ENCODE results near the gene TRIM24. TPM values are rescaled to one million over a fixed set of nuclear protein-coding genes. Genes with fewer than 3 reads are reported as not detected.
"Not testable (repeated sequence)": the region's sequence is repeated elsewhere in the genome, so short reads cannot be mapped to it uniquely, and the experiment has no call there.

TRIM24 gene
- 11.4 TPM for polyA plus RNA-seq (2013, experiment 1 of 2; ENCODE audit: insufficient read length)
- 9.0 TPM for polyA plus RNA-seq (2013, experiment 2 of 2; ENCODE audit: insufficient read length)

DNA sequence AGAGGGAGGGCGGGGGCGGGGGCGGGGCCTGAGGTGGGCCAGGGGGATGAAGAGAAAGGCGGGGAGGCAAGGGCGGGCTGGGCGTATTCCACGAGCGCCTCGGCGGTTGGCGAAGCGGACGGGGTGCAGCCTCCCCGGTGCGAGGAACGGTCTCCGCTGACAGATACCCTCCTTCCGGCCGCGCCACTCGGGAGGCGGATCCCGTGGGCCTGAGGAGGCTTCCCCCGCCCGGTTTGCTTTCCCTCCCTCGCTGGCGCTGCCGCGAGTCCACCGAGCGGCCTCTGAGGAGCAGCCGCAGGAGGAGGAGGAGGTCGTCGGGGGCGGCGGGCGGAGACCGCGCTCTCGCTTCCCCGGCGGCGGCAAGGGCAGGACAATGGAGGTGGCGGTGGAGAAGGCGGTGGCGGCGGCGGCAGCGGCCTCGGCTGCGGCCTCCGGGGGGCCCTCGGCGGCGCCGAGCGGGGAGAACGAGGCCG lies at the start of gene TRIM24:
TSS of gene TRIM24 (plus strand) at position 84 of the 473 bp plus-strand sequence. CDS start at position 374, 290 bp downstream.
- peak; percentile 96 for DNase-seq

DNA sequence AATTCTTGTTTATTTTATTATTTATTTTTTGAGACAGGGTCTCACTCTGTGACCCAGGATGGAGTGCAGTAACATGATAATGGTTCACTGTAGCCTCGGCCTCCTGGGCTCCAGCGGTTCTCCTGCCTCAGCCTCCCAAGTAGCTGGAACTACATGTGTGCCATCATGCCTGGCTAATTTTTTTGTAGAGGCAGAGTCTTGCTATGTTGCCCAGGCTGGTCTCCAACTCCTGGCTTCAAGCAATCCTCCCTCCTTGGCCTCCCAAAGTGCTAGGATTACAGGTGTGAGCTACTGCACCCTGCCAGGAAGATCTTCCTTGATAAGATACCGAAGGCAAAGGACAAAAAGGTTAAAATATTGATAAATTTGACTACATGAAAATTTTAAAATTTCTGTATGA lies 48.0 kb upstream of the TRIM24 start:
- not testable (repeated sequence) for DNase-seq

DNA sequence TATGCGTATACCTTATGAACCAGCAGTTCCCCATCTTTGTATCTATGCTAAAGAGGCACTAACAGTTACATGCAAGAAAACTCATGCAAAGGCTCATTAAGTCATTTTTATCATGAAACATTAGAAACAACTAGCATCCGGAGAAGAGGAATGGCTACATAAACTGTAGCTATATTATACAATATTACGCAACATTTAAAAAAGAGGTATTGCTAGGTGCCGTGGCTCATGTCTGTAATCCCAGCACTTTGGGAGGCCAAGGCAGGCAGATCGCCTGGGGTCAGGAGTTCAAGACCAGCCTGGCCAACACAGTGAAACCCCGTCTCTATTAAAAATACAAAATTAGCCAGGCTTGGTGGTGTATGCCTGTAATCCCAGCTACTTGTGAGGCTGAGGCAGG lies 47.1 kb upstream of the TRIM24 start:
- DNase-seq, result not testable (repeated sequence)

DNA sequence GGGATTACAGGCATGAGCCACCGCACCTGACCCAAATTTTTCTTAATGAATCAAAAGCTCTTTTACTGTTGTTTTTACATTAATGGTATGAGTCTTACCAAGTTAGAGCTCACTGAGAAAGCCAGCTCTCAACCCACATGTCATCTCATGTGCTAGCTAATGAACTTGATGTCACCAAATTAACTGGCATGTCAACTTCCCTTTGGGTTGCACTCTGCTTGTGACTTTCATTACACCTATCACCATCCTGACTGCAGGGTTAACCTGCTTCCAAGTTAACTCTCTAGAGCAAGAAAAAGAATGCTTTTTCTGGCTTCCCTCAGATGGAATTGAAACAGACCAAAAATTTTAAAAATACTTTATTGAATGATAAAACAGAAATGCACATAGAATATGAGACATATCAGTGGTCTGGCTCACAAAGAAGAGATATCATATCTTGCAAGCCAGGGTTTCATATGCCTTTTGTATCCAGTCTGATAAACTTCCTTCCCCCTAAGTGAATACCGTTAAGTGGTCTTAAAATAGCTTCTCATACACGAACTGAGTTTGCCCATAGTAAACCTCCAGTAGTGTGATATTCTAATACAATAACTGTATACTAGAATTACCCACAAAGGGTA lies 42.9 kb upstream of the TRIM24 start:
- no peak for DNase-seq

DNA sequence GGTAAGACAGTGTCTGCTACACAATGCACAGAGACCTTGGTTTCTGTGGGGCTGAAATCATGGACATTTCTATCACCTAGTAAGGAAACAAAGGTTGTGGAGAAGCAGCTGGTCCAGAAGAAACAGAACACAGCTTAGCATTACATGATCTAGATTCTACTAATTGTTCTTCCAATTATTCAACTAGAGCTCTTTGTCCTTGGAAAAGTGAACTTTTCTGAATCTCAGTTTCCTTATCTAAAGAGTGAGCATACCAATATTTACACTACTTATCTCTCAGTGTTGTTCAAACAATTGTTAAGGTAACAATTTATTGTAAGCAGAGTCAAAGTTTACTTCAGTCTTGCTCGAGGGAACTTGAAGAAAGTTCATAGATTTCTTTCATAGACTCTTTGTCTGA lies 42.3 kb upstream of the TRIM24 start:
- no peak for DNase-seq

DNA sequence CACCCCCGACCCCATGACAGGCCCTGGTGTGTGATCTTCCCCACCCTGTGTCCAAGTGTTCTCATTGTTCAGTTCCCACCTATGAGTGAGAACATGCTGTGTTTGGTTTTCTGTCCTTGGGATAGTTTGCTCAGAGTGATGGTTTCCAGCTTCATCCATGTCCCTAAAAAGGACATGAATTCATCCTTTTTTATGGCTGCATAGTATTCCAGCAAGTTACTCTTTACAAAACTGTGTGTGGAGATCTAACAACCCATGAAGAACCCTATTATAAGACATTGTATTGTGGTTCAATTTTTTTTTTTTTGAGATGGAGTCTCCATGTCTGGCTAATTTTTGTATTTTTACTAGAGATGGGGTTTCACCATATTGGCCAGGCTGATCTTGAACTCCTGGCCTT lies 41.7 kb upstream of the TRIM24 start:
- DNase-seq, result not testable (repeated sequence)

DNA sequence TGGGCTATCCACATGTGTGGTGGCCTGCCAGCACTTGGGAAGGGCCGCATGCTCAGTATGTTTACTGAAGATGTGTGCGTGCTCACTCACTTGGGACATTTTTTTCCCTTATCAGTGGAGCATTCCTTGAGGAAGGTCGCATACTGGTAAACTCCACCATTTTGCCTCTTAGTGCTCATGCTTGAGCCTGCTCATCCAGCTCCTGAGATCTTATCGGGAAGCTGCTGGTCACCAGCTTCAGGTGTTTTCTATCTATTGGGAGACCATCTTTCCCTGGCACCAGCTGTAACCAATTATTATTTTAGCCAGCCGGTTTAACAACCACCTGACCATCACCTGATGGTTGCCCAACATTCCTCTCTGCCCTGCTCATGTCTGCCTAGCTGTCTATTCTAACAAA lies 35.0 kb upstream of the TRIM24 start:
- no peak for DNase-seq

DNA sequence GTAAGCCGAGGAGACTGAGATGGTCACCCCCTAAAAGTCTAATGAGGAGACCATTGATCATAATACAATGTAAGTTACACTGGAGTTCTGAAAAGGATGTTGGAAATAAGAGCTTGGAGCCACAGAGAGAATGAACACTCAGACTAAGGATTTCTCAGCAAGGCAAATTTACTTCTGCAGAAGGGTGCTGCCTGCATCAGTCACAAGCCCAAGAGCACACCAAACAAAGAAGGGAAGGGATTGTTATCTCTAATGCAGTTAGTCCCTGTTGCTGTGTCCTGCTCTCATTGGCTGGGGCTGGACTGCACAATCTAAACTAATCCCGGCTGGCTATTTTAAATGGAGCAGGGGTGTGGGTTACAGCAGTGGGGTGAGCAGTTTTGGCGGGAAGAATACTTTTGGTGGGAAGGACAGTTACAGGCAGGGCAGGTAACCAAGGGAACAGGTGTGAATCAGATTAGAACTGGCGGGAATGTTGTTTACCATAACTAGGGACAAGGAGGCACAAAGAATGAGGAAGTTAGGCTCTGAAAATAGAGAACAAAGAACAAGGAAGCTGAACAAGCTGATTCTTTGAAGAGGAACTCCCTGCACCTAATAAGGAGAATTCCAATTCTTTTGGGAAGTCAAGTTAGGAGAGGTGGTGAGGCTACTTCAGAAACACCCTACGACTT lies 30.3 kb upstream of the TRIM24 start:
- DNase-seq, result no peak

DNA sequence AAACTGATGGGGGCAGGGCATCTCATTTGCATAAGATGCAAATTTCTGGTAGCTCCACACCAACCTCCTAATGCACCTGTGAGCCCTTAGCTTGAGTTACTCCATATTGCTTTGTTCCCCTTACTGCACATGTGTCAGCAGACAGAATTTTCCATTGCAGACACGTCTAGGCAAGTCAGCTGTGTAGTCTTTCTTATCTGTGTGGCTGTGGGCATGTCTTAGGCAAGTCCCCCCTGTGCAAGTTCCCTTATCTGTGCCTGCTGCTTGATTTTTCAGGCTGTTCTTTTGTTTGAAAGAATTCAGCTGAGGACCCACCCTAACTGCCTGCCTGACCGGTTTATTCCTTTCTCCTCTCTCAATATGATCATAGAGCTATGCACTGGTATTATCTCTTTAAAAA lies 28.5 kb upstream of the TRIM24 start:
- no peak for DNase-seq

DNA sequence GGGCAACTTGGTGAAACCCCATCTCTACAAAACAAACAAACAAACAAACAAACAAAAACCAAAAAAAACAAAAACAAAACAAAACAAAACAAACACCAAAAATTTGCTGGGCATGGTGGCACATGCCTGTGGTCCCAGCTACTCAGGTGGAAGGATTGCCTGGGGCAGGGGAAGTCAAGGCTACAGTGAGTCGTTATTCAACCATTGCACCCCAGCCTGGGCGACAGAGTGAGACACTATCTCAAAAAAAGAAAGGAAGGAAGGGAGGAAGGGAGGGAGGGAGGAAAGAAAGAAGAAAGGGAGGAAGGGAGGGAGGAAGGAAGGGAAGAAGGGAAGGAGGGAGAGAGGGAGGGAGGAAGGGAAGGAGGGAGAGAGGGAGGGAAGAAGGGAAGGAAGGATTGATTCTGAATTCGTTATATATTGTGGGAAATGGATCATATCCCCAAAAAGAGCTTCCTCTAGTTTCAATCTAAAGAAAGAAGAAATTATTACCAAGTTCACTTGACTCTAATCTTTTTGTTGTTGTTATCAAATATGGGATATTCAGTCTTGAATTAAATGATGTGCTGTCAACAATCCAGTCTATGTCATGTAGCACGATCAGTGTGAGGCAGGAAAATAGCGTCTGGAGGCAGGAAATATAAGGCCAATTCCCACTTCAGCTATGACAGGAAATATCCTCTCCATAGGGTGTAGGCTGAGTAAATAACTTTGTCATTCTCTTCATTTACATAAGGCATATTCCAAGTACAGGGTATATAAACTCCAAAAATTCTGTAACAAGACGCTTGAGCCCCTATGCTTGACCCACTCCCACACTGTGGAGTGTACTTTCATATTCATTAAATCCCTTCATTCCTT lies 26.2 kb upstream of the TRIM24 start:
- no peak for DNase-seq

DNA sequence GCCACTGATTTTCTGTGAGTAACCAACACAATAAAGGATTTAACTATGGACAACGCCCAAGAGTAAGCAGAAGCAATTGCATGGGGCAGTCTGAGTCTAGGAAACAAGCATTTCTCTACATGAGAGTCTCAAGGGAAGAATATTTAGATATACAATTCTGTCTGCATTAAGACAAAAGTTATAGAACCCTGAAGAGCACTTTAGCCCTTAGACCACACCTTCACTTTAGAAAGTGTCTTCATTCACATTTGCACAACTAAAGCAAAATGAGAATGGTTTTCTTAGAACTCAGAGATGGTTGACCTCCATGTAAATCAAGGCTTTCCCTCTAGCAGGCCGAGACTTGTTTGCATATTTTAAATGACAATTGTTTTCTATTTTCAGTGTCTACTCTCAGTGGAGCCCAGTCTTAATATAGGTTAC lies 25.5 kb upstream of the TRIM24 start:
- DNase-seq, result no peak

DNA sequence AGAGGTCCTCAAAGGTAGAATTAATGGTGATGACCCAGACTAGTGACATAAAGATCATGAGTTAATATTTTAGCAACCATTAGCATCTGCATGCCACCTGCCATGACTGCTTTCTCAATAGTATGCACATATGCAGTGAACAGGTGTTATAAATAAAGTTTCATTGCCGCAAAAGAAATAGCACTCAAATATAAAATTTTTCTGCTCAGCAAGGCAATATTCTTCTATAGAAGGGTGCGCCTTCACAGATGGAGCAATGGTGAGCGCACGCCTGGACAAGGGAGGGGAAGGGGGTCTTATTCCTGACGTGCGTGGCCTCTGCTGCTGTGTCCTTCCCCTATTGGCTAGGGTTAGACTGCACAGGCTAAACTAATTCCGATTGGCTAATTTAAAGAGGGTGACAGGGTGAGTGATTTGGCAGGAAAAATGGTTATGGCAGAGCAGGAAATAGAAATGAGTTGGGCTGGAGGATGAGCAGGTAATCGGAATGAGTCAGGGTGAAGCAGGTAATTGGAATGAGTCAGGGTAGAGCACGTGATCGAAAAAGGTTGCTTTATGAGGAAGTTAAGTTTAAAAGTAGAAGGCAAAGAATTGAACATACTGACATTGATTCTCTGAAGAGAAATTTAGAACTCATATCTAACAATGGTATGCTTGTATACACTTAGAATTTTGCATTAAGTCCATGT lies 24.7 kb upstream of the TRIM24 start:
- no peak for DNase-seq

DNA sequence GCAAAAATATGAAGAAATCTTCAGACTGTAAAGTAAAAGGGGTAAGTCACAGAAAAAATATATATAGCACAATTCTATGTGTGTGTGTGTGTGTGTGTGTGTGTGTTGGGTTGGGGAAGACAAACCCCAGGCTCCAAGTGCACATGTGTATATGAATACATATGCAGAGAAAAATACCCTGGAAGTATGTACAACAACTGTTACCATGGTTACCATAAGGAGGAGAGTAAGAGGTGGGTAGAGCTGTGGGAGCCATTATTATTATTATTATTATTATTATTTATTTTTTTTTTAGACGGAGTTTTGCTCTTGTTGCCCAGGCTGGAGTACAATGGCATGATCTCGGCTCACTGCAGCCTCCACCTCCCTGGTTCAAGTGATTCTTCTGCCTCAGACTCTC lies 23.7 kb upstream of the TRIM24 start:
- no peak for DNase-seq

DNA sequence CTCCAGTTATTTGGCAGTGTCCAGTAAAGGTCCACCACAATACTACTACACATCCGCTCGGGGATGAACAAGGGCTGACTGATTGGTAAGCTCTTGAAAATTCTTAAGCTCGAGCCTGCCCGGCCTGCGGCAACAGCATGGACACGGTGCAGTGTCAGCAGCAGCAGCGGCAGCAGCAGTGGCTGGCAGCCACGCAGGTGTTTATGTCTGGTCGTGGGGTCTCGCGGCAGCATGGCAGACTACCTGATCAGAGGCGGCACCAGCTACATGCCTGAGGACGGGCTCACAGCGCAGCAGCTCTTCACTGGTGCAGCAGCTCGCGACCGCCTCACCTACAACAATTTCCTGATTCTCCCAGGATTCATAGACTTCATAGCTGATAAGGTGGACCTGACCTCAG lies 19.6 kb upstream of the TRIM24 start:
- DNase-seq, result no peak

DNA sequence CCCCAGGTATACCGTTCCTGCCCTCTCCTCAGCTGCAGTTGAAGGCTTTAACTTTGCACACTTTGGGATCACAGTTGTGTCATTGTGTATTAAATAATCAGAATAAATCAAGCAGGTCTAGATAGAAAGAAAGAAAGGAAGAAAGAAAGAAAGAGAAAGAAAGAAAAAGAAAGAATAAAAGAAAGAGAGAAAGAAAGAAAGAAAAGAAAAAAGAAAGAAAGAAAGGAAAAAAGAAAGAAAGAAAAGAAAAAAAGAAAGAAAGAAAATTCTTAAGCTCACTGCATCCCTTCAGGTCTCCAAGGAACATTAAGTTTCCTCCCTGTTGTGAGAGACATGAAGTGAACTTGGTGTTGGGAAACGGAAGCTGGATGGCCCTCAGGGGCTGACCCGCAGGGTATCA lies 17.2 kb upstream of the TRIM24 start:
- DNase-seq, result no peak

DNA sequence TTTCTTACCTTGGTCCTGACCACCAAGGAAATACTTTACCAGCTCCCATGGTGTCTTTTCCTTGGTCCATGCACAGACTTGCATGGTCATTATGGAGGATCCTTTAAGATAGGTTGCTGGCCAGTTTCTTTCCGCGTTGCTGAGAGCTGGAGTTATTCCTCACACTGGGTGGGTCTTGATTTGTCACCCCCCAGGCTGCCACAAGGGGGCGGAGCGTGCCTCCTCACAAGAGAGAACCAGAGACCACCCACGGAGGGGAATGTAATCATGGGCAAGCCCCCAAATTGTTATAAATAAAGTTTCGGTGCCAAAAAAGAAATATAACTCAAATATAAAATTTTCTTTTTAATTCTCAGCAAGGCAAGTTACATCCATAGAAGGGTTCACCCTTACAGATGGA lies 10.5 kb upstream of the TRIM24 start:
- DNase-seq, result no peak

DNA sequence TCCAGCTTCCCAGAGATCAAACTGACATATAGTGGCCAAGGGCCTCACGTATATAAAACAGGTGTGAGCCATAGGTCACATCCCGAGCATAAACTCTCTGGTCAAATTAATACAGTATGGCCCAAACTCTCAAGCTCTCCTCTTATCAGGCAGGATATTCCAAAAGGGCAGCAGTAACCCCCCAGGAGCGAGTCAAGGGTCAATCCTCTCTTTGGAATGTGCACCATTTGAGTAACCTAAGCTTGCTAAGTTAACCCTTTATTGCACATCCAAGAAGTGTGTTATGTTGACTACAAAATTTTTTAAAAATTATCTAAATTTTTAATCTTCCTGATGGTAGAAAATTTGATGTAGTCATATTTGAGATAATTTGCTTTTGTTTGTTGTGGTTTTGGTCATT lies 4.5 kb upstream of the TRIM24 start:
- DNase-seq, result no peak

DNA sequence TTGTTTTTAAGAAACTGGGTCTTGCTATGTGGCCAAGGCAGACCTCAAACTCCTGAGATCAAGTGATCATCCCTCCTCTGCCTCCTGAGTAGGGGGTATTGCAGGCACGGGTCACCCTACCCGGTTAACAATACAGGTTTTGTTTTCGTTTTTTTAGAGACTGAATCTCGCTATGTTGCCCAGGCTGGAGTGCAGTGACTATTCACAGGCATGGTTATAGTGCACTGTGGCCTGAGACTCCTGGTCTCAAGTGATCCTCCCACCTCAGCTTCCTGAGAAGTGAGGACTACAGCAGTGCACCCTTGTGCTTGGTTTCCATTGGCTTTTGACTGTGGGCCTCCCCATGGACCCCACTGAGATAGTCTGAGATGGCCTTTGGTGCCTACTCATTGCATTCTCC lies 3.8 kb upstream of the TRIM24 start:
- no peak for DNase-seq

DNA sequence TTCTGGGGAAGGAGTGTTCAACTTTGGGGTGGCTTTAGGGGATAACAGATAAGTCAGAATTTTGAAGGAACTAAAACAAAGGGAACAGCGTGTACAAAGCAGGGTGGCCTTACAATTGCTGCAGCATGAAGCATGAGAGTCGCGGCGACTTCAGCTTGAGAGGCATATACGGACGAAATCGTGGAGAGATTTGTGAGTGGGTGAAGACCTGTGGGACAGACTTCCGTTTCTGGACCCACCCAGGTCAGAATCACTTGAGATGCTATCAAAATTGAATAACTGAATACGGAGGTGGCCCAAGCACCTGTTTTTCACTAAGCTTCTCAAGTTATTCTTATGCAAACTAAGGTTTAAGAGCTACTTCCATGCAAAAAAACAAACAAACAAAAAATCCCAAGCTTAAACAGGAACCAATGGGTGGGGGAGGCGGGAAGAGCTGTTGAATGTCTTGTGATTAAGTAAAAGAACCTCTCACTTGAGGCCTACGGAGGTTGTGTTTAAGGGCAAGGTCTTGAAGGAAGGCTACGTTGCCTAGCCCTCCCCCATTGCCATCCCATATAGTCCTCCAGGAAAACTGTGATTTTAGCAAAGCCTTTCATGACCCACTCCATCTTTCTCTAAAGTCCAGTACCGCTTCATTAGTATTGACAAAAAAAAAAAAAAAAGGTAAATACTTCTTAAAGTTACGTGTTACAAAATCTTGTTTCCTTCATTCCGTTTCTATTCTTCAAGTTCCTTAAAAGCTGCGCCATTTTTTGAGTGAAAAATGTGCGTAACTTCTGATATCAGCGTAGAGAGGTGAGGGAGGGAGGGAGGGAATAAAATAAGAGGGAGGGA lies 1.3 kb upstream of the TRIM24 start:
- no peak for DNase-seq

DNA sequence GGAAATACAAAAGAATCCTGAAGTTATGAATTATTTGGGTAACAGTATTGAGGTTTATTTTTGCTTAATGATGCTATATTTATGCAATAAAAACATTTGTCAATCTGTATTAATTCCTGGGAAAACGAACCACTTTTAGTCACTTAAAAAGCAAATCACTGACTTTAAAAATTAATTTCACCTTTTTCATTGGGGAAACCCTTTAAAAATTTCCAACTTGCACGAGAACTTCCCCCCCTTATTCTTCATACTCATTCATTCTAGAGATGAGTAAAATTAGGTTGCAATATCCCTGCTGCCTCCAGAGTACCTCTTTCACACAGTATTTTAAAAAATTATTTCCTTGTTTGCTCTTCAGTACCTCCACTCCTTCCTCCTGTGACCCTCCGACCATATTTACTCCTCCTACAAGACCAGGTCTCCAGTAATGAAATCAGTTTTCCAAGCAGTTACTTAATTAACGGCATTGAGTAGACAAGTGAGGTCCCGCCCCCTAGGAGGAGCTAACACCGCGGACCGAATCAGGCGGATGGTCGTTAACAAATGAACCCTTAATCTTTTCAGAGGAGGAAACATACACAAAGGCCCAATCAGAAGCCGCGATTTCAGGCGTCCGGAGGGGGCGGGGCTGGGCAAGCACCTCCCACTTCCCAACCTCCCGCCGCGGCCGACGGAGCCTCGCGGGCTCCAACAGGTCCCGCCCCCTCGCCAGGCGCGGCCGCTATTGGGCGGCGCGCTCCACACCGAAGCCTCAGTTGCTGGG lies 465 bp upstream of the TRIM24 start:
- no peak for DNase-seq
